Measurements from ENCODE around the gene ATP8A2.

Gene ATP8A2

GRCh38 chr13:25971459-25972145 lies 599.8 kb downstream of the ATP8A2 start:
- Histone ChIP-seq H3K4me3 (replicated peaks; ENCODE audit: low read depth, low read length) (no peak overlapping the region), H3K27me3 (replicated peaks; ENCODE audit: control insufficient read depth, insufficient read depth, low read length) (peaks cover 3% of the 10 kb centered on the region; the same call in 1 of the 2 replicates), H3K36me3 (ENCODE audit: control insufficient read depth, insufficient read depth, low read length) (no peaks in the 10 kb centered on the region)
- no peak for DNase-seq (ENCODE audit: extremely low read depth, insufficient read length)
- TF ChIP-seq, protein P1, sequence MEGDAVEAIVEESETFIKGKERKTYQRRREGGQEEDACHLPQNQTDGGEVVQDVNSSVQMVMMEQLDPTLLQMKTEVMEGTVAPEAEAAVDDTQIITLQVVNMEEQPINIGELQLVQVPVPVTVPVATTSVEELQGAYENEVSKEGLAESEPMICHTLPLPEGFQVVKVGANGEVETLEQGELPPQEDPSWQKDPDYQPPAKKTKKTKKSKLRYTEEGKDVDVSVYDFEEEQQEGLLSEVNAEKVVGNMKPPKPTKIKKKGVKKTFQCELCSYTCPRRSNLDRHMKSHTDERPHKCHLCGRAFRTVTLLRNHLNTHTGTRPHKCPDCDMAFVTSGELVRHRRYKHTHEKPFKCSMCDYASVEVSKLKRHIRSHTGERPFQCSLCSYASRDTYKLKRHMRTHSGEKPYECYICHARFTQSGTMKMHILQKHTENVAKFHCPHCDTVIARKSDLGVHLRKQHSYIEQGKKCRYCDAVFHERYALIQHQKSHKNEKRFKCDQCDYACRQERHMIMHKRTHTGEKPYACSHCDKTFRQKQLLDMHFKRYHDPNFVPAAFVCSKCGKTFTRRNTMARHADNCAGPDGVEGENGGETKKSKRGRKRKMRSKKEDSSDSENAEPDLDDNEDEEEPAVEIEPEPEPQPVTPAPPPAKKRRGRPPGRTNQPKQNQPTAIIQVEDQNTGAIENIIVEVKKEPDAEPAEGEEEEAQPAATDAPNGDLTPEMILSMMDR (IDR thresholded peaks at IDR 0.05; ENCODE audit: insufficient read depth, low read length, poor library complexity, severe bottlenecking), result no peak

DNA sequence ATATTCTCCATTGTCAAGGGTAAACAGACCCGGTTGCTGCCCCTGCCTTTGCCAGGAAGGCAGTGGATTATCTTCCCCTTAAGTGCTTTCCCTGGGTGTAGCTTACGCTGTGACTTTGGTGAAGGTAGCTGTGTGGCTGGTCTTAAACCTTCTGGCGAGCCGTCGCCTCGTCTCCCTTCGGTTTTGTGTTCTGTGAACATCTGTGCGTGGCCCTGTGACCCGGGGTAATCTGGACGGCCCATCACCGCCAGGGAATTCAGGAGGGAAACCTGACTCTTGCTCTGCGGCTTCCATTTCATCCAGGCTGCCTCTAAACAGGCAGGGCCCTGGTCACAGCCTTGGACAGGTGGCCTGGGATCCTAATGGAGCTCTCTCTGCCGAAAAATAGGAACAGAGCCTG lies 601.3 kb downstream of the ATP8A2 start:
- DNase-seq (ENCODE audit: extremely low read depth, insufficient read length), result no peak
- H3K27me3 ChIP-seq (replicated peaks; ENCODE audit: control insufficient read depth, insufficient read depth, low read length), result peaks cover 3% of the 10 kb centered on the region; the same call in 1 of the 2 replicates
- TF ChIP-seq, protein P1 (IDR thresholded peaks at IDR 0.05; ENCODE audit: insufficient read depth, low read length, poor library complexity, severe bottlenecking), result no peak
- no peak overlapping the region for H3K4me3 ChIP-seq (replicated peaks; ENCODE audit: low read depth, low read length)
- H3K36me3 ChIP-seq (ENCODE audit: control insufficient read depth, insufficient read depth, low read length), result no peaks in the 10 kb centered on the region

GRCh38 chr13:25973576-25973975 lies 601.8 kb downstream of the ATP8A2 start:
- H3K36me3 ChIP-seq (ENCODE audit: control insufficient read depth, insufficient read depth, low read length), result no peaks in the 10 kb centered on the region
- TF ChIP-seq, protein P1 (IDR thresholded peaks at IDR 0.05; ENCODE audit: insufficient read depth, low read length, poor library complexity, severe bottlenecking), result no peak
- peaks cover 3% of the 10 kb centered on the region; the same call in 1 of the 2 replicates for H3K27me3 ChIP-seq (replicated peaks; ENCODE audit: control insufficient read depth, insufficient read depth, low read length)
- DNase-seq (ENCODE audit: extremely low read depth, insufficient read length), result no peak
- H3K4me3 ChIP-seq (replicated peaks; ENCODE audit: low read depth, low read length), result no peak overlapping the region

- H3K4me3 ChIP-seq (replicated peaks; ENCODE audit: low read depth, low read length), result no peak overlapping the region
- DNase-seq (ENCODE audit: extremely low read depth, insufficient read length), result no peak
- no peaks in the 10 kb centered on the region for H3K36me3 ChIP-seq (ENCODE audit: control insufficient read depth, insufficient read depth, low read length)
- TF ChIP-seq, protein P1 (IDR thresholded peaks at IDR 0.05; ENCODE audit: insufficient read depth, low read length, poor library complexity, severe bottlenecking), result no peak
- peaks cover 3% of the 10 kb centered on the region; the same call in 1 of the 2 replicates for H3K27me3 ChIP-seq (replicated peaks; ENCODE audit: control insufficient read depth, insufficient read depth, low read length)
These were observed 605.4 kb downstream of the ATP8A2 start for GRCh38 chr13:25977216-25977615.

DNA sequence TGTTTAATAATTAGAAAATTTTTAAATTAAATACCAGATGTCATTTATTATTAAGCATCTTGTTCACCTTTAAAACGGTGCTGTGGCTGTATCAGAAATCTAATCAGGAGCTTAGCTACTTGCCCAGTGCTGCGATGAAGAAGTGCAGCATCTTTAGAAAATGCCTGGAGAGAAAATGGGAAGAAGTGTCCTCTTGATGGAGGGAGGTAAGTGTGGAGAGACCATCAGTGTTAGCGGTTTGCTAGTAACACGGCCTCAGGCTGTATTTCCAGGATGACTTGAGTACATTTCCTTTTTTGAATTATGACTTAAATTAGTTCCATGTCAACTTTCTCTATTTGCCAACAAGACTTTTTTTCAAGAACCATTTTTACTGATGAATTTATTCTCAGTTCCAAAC lies 605.9 kb downstream of the ATP8A2 start:
- Histone ChIP-seq H3K27me3 (replicated peaks; ENCODE audit: control insufficient read depth, insufficient read depth, low read length) (peaks cover 3% of the 10 kb centered on the region; the same call in 1 of the 2 replicates), H3K36me3 (ENCODE audit: control insufficient read depth, insufficient read depth, low read length) (no peaks in the 10 kb centered on the region), H3K4me3 (replicated peaks; ENCODE audit: low read depth, low read length) (no peak overlapping the region)
- DNase-seq (ENCODE audit: extremely low read depth, insufficient read length), result no peak
- TF ChIP-seq, protein P1 (IDR thresholded peaks at IDR 0.05; ENCODE audit: insufficient read depth, low read length, poor library complexity, severe bottlenecking), result no peak

All from GM06990 (cell line).